ENCODE measurements around the gene NGLY1. TPM values are rescaled to one million over a fixed set of nuclear protein-coding genes. Genes with fewer than 3 reads are reported as not detected.

The NGLY1 gene
- polyA plus RNA-seq (2011; rRNA removed) (13.9 and 16.3 TPM in 2 replicates), polyA minus RNA-seq (2011; rRNA and poly(A)+ RNA removed) (14.6 and 15.0 TPM in 2 replicates)

- POLR2A ChIA-PET, result interaction anchor here (0.8 to 1.7 kb wide), 5 partner anchors 37 to 122 kb away, joined by 3 to 11 read pairs (median 7); no protein-coding TSS in a partner anchor
- Histone ChIP-seq H3K9me3 (ENCODE audit: control insufficient read depth, insufficient read depth, low read length) (peaks cover 3% of the 10 kb centered on the region; the same call in 1 of the 2 replicates), H3K27me3 (ENCODE audit: control insufficient read depth, insufficient read depth, low read length) (no peaks in the 10 kb centered on the region), H3K4me3 (ENCODE audit: low read depth, low read length) (peak within 1 kb of the TSS; percentile 84), H3K27ac (ENCODE audit: low read depth, low read length) (peak within 1 kb of the TSS; percentile 55)
- CTCF ChIA-PET, result interaction anchor here (0.6 to 1.5 kb wide), 10 partner anchors 11 to 189 kb away, joined by 3 to 8 read pairs (median 3); no protein-coding TSS in a partner anchor
- DNase-seq (ENCODE audit: low read depth, low spot score), result peak; percentile 36
- TF ChIP-seq CTCF (IDR thresholded peaks at IDR 0.05; ENCODE audit: low read depth, low read length), result no peak
These were observed at the start of gene NGLY1 for GRCh38 chr3:25782938-25783660. NGLY1 (minus strand) TSS chr3:25783443; CDS start chr3:25783390, 53 bp downstream.

GRCh38 chr3:25831578-25831977 lies 48.3 kb upstream of the NGLY1 start:
- H3K9me3 ChIP-seq (ENCODE audit: control insufficient read depth, insufficient read depth, low read length), result no peaks in the 10 kb centered on the region
- no peak for DNase-seq (ENCODE audit: low read depth, low spot score)
- no peak overlapping the region for H3K4me3 ChIP-seq (ENCODE audit: low read depth, low read length)
- ChIA-PET POLR2A (interaction anchor here (0.6 kb wide), 1 partner anchor 1925 kb away, joined by 3 read pairs; no protein-coding TSS in a partner anchor), CTCF (interaction anchor here (0.6 to 3.3 kb wide), 10 partner anchors 12 to 238 kb away, joined by 3 to 72 read pairs (median 3); no protein-coding TSS in a partner anchor)
- peak; percentile 61 for TF ChIP-seq CTCF (IDR thresholded peaks at IDR 0.05; ENCODE audit: low read depth, low read length)
- no peak overlapping the region for H3K27ac ChIP-seq (ENCODE audit: low read depth, low read length)
- no peaks in the 10 kb centered on the region for H3K27me3 ChIP-seq (ENCODE audit: control insufficient read depth, insufficient read depth, low read length)

GRCh38 chr3:25830373-25831280 lies 47.4 kb upstream of the NGLY1 start:
- no peak for TF ChIP-seq CTCF (IDR thresholded peaks at IDR 0.05; ENCODE audit: low read depth, low read length)
- no peak overlapping the region for H3K4me3 ChIP-seq (ENCODE audit: low read depth, low read length)
- no peaks in the 10 kb centered on the region for H3K9me3 ChIP-seq (ENCODE audit: control insufficient read depth, insufficient read depth, low read length)
- H3K27me3 ChIP-seq (ENCODE audit: control insufficient read depth, insufficient read depth, low read length), result no peaks in the 10 kb centered on the region
- no peak for DNase-seq (ENCODE audit: low read depth, low spot score)
- ChIA-PET CTCF (interaction anchor here (0.6 to 3.3 kb wide), 12 partner anchors 11 to 237 kb away, joined by 3 to 72 read pairs (median 3); no protein-coding TSS in a partner anchor), POLR2A (no interaction called here)
- no peak overlapping the region for H3K27ac ChIP-seq (ENCODE audit: low read depth, low read length)

- POLR2A ChIA-PET, result no interaction called here
- CTCF ChIA-PET, result interaction anchor here (0.7 kb wide), 2 partner anchors 24 to 178 kb away, joined by 3 to 5 read pairs; no protein-coding TSS in a partner anchor
- Histone ChIP-seq H3K27me3 (ENCODE audit: control insufficient read depth, insufficient read depth, low read length) (no peaks in the 10 kb centered on the region), H3K27ac (ENCODE audit: low read depth, low read length) (no peak overlapping the region), H3K4me3 (ENCODE audit: low read depth, low read length) (no peak overlapping the region), H3K9me3 (ENCODE audit: control insufficient read depth, insufficient read depth, low read length) (no peaks in the 10 kb centered on the region)
- TF ChIP-seq CTCF (IDR thresholded peaks at IDR 0.05; ENCODE audit: low read depth, low read length), result no peak
- no peak for DNase-seq (ENCODE audit: low read depth, low spot score)
These were observed 43.3 kb upstream of the NGLY1 start for GRCh38 chr3:25826510-25826909.
